ENCODE data around the gene GCG. TPM values are rescaled to one million over a fixed set of nuclear protein-coding genes. Genes with fewer than 3 reads are reported as not detected.

GCG gene
- total and polyA plus RNA-seq, 2 donors (not counting 3 experiments of a cell fraction or from before 2014, with no cell fraction given), result not detected

- intact Hi-C loops (cut with micrococcal nuclease) (no loop called here), dilution Hi-C loops (cut with MboI; ENCODE audit: extremely low pct_ligation_motif_present, low sequenced_read_pairs) (no loop called here)
- Histone ChIP-seq H3K4me3 (replicated peaks in 1 of 3; ENCODE audit: insufficient read depth in 1 of 3, low read depth in 1 of 3, low read length in 3 of 3) (no peak overlapping the region), H3K27me3 (ENCODE audit: control insufficient read depth in 2 of 2, insufficient read depth in 2 of 2, low read length in 2 of 2) (peaks cover 6 to 20% of the 10 kb centered on the region in 2 experiments), H4K20me1 (replicated peaks; ENCODE audit: control insufficient read depth, extremely low read depth, insufficient read depth, low read length) (no peaks in the 10 kb centered on the region), H3K4me2 (ENCODE audit: insufficient read depth, low read length) (no peak overlapping the region), H3K79me2 (ENCODE audit: control insufficient read depth, insufficient read depth, low read length) (no peaks in the 10 kb centered on the region), H3K27ac (ENCODE audit: insufficient read depth, low read depth, low read length) (no peak overlapping the region), H2AFZ (ENCODE audit: low read depth, low read length) (no peak overlapping the region), H3K36me3 (ENCODE audit: control insufficient read depth in 2 of 2, extremely low read depth in 1 of 2, insufficient read depth in 2 of 2, low read length in 2 of 2) (no peaks in the 10 kb centered on the region), H3K9me1 (replicated peaks; ENCODE audit: control insufficient read depth, extremely low read depth, insufficient read depth, low read length) (no peaks in the 10 kb centered on the region), H3K4me1 (ENCODE audit: control insufficient read depth, extremely low read depth, insufficient read depth, low read length) (no peaks in the 10 kb centered on the region), H3K9ac (replicated peaks; ENCODE audit: extremely low read depth, insufficient read depth, low read length) (no peak overlapping the region), H3K9me3 (replicated peaks; ENCODE audit: control insufficient read depth, insufficient read depth, low read length) (no peaks in the 10 kb centered on the region)
- ChIA-PET CTCF (interaction anchor here (2.8 to 4.3 kb wide), 2 partner anchors 12 to 149 kb away, joined by 9 to 42 read pairs; no protein-coding TSS in a partner anchor), POLR2A (no interaction called here)
- DNase-seq (ENCODE audit: low read depth, low spot score) (no peak), FAIRE-seq (no peak)
- TF ChIP-seq JUN (IDR thresholded peaks at IDR 0.05; ENCODE audit: borderline replicate concordance, insufficient read depth, insufficient read length, low read depth) (no peak), GATA2 (IDR thresholded peaks at IDR 0.05; ENCODE audit: insufficient read depth, insufficient read length, low read depth, low read length) (no peak), MYC (IDR thresholded peaks at IDR 0.05; ENCODE audit: low read depth, low read length) (no peak), EZH2 (IDR thresholded peaks at IDR 0.05; ENCODE audit: borderline replicate concordance, low read depth, low read length, severe bottlenecking) (no peak), FOS (IDR thresholded peaks at IDR 0.05; ENCODE audit: borderline replicate concordance, insufficient read depth, low read length) (no peak), POLR2AphosphoS5 (IDR thresholded peaks at IDR 0.05; ENCODE audit: insufficient read depth, low read depth, low read length) (no peak), POLR2A (IDR thresholded peaks at IDR 0.05; ENCODE audit: low read depth, low read length) (no peak)
- TF ChIP-seq, protein P1, sequence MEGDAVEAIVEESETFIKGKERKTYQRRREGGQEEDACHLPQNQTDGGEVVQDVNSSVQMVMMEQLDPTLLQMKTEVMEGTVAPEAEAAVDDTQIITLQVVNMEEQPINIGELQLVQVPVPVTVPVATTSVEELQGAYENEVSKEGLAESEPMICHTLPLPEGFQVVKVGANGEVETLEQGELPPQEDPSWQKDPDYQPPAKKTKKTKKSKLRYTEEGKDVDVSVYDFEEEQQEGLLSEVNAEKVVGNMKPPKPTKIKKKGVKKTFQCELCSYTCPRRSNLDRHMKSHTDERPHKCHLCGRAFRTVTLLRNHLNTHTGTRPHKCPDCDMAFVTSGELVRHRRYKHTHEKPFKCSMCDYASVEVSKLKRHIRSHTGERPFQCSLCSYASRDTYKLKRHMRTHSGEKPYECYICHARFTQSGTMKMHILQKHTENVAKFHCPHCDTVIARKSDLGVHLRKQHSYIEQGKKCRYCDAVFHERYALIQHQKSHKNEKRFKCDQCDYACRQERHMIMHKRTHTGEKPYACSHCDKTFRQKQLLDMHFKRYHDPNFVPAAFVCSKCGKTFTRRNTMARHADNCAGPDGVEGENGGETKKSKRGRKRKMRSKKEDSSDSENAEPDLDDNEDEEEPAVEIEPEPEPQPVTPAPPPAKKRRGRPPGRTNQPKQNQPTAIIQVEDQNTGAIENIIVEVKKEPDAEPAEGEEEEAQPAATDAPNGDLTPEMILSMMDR (IDR thresholded peaks at IDR 0.05; ENCODE audit: extremely low read depth in 1 of 2, insufficient read depth in 1 of 2, low read depth in 1 of 2, low read length in 2 of 2), result no peak
- TF ChIP-seq, protein P2, sequence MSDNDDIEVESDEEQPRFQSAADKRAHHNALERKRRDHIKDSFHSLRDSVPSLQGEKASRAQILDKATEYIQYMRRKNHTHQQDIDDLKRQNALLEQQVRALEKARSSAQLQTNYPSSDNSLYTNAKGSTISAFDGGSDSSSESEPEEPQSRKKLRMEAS (IDR thresholded peaks at IDR 0.05; ENCODE audit: insufficient read depth, insufficient read length), result no peak
- no TSS peak for BruUV-seq (replicated peaks)
Observed at GRCh38 chr2:162149940-162150339, 2.1 kb downstream of the GCG start.

Data from endothelial cell of umbilical vein (primary cell).